Measurements from ENCODE around the gene TSGA10IP.

TSGA10IP gene

DNA sequence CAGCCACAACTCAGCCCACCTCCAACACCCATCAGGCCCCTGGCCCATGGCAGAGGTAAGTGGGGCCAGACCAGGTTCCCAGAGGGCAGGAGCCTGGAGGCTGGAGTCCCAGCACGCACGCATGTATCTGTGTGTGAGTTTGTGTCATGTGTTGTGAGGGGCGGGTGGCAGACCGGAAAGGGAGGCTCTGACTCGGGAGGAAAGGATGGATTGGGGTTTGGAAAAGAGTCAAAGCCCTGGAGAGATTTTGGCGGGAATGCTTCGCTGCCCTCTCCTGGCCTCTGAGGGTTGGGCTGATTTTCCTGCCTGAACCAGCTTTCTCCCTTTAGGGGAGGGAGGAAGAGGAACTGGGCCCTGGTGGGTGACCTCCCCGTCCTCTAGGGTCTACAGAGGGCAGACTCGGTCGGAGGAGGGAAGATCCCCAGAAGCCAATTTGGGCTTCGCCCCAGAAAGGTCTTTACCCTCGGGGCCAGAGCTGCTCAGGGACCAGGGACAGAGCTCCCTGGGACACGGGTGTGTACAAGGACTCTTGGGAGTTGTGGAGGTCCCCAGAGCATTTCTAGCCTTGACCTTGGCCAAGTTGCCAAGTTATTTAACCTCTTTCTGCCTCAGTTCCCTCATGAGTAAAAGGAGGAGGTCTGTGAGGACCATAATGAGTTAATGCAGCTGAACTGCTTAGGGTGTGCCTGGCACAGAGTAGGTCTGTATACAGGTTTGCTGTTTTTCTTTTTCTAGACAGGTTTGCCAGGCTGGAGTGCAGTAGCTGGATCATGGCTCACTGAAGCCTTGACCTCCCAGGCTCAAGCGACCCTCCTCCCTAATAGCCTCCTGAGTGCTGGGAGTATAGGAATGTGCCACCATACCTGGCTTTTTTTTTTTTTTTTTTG lies 33.4 kb upstream of the TSGA10IP start:
- H3K4me2 ChIP-seq (ENCODE audit: low read length): no peak overlapping the region
- H3K27ac ChIP-seq (ENCODE audit: low read depth, low read length): no peak overlapping the region

DNA sequence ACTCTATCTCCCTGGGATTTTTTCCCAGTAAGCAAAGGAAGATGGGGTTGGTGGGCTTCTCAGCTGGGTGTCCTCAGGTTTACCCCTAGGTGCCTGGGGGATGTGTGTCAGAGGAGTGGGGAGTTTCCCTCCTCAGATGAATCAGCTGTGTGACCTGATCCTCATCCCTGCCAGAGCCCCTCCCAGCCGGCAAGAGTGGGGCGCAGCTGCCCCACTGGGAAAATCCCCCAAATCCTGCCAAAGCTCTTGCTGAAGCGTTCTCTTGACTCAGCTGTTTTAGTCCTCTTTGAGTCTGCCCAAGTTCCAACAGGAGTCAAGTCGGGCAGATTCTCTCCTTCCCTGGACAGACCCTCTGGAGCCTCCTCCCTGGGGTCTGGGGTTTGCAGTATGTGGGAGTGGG lies 32.4 kb upstream of the TSGA10IP start:
- TF ChIP-seq EZH2phosphoT487 (IDR thresholded peaks at IDR 0.05; ENCODE audit: borderline replicate concordance, low read length): no peak
- TF ChIP-seq, protein P1, sequence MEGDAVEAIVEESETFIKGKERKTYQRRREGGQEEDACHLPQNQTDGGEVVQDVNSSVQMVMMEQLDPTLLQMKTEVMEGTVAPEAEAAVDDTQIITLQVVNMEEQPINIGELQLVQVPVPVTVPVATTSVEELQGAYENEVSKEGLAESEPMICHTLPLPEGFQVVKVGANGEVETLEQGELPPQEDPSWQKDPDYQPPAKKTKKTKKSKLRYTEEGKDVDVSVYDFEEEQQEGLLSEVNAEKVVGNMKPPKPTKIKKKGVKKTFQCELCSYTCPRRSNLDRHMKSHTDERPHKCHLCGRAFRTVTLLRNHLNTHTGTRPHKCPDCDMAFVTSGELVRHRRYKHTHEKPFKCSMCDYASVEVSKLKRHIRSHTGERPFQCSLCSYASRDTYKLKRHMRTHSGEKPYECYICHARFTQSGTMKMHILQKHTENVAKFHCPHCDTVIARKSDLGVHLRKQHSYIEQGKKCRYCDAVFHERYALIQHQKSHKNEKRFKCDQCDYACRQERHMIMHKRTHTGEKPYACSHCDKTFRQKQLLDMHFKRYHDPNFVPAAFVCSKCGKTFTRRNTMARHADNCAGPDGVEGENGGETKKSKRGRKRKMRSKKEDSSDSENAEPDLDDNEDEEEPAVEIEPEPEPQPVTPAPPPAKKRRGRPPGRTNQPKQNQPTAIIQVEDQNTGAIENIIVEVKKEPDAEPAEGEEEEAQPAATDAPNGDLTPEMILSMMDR (IDR thresholded peaks at IDR 0.05; ENCODE audit: low read depth, low read length, poor library complexity, severe bottlenecking): no peak
- Histone ChIP-seq H3F3A (ENCODE audit: control insufficient read depth, insufficient read depth) (no peaks in the 10 kb centered on the region), H3K9me2 (replicated peaks; ENCODE audit: control insufficient read depth, low read length) (no peaks in the 10 kb centered on the region), H3K27ac (ENCODE audit: low read depth, low read length) (no peak overlapping the region), H3K4me2 (ENCODE audit: low read length) (no peak overlapping the region), H3K4me3 (ENCODE audit: low read length) (no peak overlapping the region), H3K9me3 (ENCODE audit: control insufficient read depth, insufficient read depth, low read length) (no peaks in the 10 kb centered on the region), H3K4me1 (ENCODE audit: control insufficient read depth, low read length) (peaks cover 14% of the 10 kb centered on the region), H3K79me2 (ENCODE audit: control insufficient read depth, low read length) (peaks cover 10% of the 10 kb centered on the region), H3K36me3 (ENCODE audit: control insufficient read depth, low read length) (no peaks in the 10 kb centered on the region; the same call in 1 of the 2 replicates), H3K27me3 (ENCODE audit: control insufficient read depth, low read length) (peaks cover 24% of the 10 kb centered on the region), H4K20me1 (ENCODE audit: control insufficient read depth, insufficient read depth, low read depth, low read length) (no peaks in the 10 kb centered on the region)

More for the DNA sequence above, 33.4 kb upstream of the TSGA10IP start:
- no peaks in the 10 kb centered on the region; the same call in 1 of the 2 replicates for H3K36me3 ChIP-seq (ENCODE audit: control insufficient read depth, low read length)
- H4K20me1 ChIP-seq (ENCODE audit: control insufficient read depth, insufficient read depth, low read depth, low read length): no peaks in the 10 kb centered on the region
- no peaks in the 10 kb centered on the region for H3F3A ChIP-seq (ENCODE audit: control insufficient read depth, insufficient read depth)
- no peak for TF ChIP-seq EZH2phosphoT487 (IDR thresholded peaks at IDR 0.05; ENCODE audit: borderline replicate concordance, low read length)
- TF ChIP-seq, protein P1 (IDR thresholded peaks at IDR 0.05; ENCODE audit: low read depth, low read length, poor library complexity, severe bottlenecking): peak; percentile 30
- no peaks in the 10 kb centered on the region for H3K9me2 ChIP-seq (replicated peaks; ENCODE audit: control insufficient read depth, low read length)
- peaks cover 8% of the 10 kb centered on the region for H3K4me1 ChIP-seq (ENCODE audit: control insufficient read depth, low read length)
- H3K4me3 ChIP-seq (ENCODE audit: low read length): no peak overlapping the region
- peaks cover 2% of the 10 kb centered on the region; the same call in 1 of the 2 replicates for H3K79me2 ChIP-seq (ENCODE audit: control insufficient read depth, low read length)
- no peaks in the 10 kb centered on the region for H3K9me3 ChIP-seq (ENCODE audit: control insufficient read depth, insufficient read depth, low read length)
- H3K27me3 ChIP-seq (ENCODE audit: control insufficient read depth, low read length): peaks cover 25% of the 10 kb centered on the region

- no peaks in the 10 kb centered on the region for H3K9me3 ChIP-seq (ENCODE audit: control insufficient read depth, insufficient read depth, low read length)
- H3K79me2 ChIP-seq (ENCODE audit: control insufficient read depth, low read length): peaks cover 22% of the 10 kb centered on the region
- no peaks in the 10 kb centered on the region for H3F3A ChIP-seq (ENCODE audit: control insufficient read depth, insufficient read depth)
- H3K4me2 ChIP-seq (ENCODE audit: low read length): no peak overlapping the region
- H4K20me1 ChIP-seq (ENCODE audit: control insufficient read depth, insufficient read depth, low read depth, low read length): no peaks in the 10 kb centered on the region
- H3K36me3 ChIP-seq (ENCODE audit: control insufficient read depth, low read length): peaks cover 4% of the 10 kb centered on the region; the same call in 1 of the 2 replicates
- H3K9me2 ChIP-seq (replicated peaks; ENCODE audit: control insufficient read depth, low read length): no peaks in the 10 kb centered on the region
- TF ChIP-seq, protein P1 (IDR thresholded peaks at IDR 0.05; ENCODE audit: low read depth, low read length, poor library complexity, severe bottlenecking): no peak
- no peak for TF ChIP-seq EZH2phosphoT487 (IDR thresholded peaks at IDR 0.05; ENCODE audit: borderline replicate concordance, low read length)
- H3K27ac ChIP-seq (ENCODE audit: low read depth, low read length): no peak overlapping the region
- no peak overlapping the region for H3K4me3 ChIP-seq (ENCODE audit: low read length)
- H3K27me3 ChIP-seq (ENCODE audit: control insufficient read depth, low read length): peaks cover 16% of the 10 kb centered on the region; the same call in 1 of the 2 replicates
- H3K4me1 ChIP-seq (ENCODE audit: control insufficient read depth, low read length): peaks cover 24% of the 10 kb centered on the region
Measured at GRCh38 chr11:65915101-65915820, 30.0 kb upstream of the TSGA10IP start.
